ENCODE measurements around the gene HIF1A. TPM values are rescaled to one million over a fixed set of nuclear protein-coding genes. Genes with fewer than 3 reads are reported as not detected.

The HIF1A gene
- total and polyA plus RNA-seq, 2 of the 8 experiments (the other 6 are each of a cell fraction or from before 2014, with no cell fraction given), result 54.8 to 175 TPM

GRCh38 chr14:61659582-61659981 is 35.7 kb upstream of the HIF1A start:
- no peak overlapping the region for H3K56ac ChIP-seq (replicated peaks; ENCODE audit: insufficient read length, low read depth, low read length)
- H3K27me3 ChIP-seq (replicated peaks in 1 of 4; ENCODE audit: control insufficient read depth in 3 of 4, extremely low read depth in 1 of 4, insufficient read depth in 3 of 4, low read length in 3 of 4), result no peaks in the 10 kb centered on the region
- no peaks in the 10 kb centered on the region for H3K4me1 ChIP-seq (replicated peaks in 1 of 4; ENCODE audit: control insufficient read depth in 3 of 4, insufficient read depth in 4 of 4, low read length in 3 of 4)
- H3K9me3 ChIP-seq (ENCODE audit: insufficient read depth in 2 of 2, low read depth in 1 of 2, low read length in 1 of 2), result peaks cover 0 to 5% of the 10 kb centered on the region in 2 experiments; a peak in 1 of 4 replicates
- CTCF ChIA-PET (ENCODE audit: partially characterized antibody), result interaction anchor here (0.7 to 1.1 kb wide), 3 partner anchors 11 to 156 kb away, joined by 3 to 4 read pairs (median 3); no protein-coding TSS in a partner anchor
- WGBS, 2 experiments (ENCODE audit: extremely low coverage in 1 of 2, insufficient coverage in 1 of 2, insufficient read length in 1 of 2, insufficient replicate concordance in 2 of 2, low coverage in 1 of 2, low lambda C conversion rate in 2 of 2, missing lambda C conversion rate in 1 of 2), result 88% methylated on average over 2 of the region's 2 CpGs; no CpG with 5 or more reads in 1 of the 2 experiments
- no peak overlapping the region for H2BK20ac ChIP-seq (ENCODE audit: low read length)
- no peak overlapping the region for H3K14ac ChIP-seq (ENCODE audit: insufficient read length)
- no peak overlapping the region for H3K27ac ChIP-seq (ENCODE audit: low read depth, low read length)
- DNase-seq (ENCODE audit: low read depth in 1 of 2, low spot score in 2 of 2) (no peak), FAIRE-seq (no peak)
- POLR2A ChIA-PET (ENCODE audit: partially characterized antibody), result no interaction called here
- no peak overlapping the region for H3K4me2 ChIP-seq (ENCODE audit: insufficient read depth in 1 of 2, low read depth in 2 of 2, low read length in 2 of 2)
- no peak overlapping the region for H2BK12ac ChIP-seq (ENCODE audit: low read depth, low read length)
- H3K23me2 ChIP-seq (ENCODE audit: low read depth, low read length), result no peaks in the 10 kb centered on the region
- H4K91ac ChIP-seq (replicated peaks; ENCODE audit: insufficient read length, low read length), result no peak overlapping the region
- H2BK15ac ChIP-seq (ENCODE audit: low read length), result no peak overlapping the region
- no peak overlapping the region for H3K18ac ChIP-seq (ENCODE audit: extremely low read depth, low read length)
- H3K4me3 ChIP-seq (ENCODE audit: extremely low read depth in 1 of 4, insufficient read depth in 2 of 4, low read depth in 3 of 4, low read length in 4 of 4), result no peak overlapping the region
- no peaks in the 10 kb centered on the region for H3K79me2 ChIP-seq (ENCODE audit: control insufficient read depth in 1 of 2, insufficient read depth in 2 of 2, low read length in 2 of 2)
- H2BK120ac ChIP-seq (replicated peaks; ENCODE audit: low read depth, low read length), result no peak overlapping the region
- H4K5ac ChIP-seq (ENCODE audit: insufficient read length, low read depth, low read length), result no peak overlapping the region
- H4K20me1 ChIP-seq (replicated peaks in 1 of 2; ENCODE audit: control insufficient read depth in 1 of 2, insufficient read depth in 2 of 2, low read length in 2 of 2), result no peaks in the 10 kb centered on the region
- TF ChIP-seq SP4 (IDR thresholded peaks at IDR 0.05; ENCODE audit: low read length), result no peak
- TF ChIP-seq BCL11A (IDR thresholded peaks at IDR 0.05; ENCODE audit: low read depth in 2 of 2, low read length in 2 of 2), result no peak
- no peak for TF ChIP-seq HDAC6 (IDR thresholded peaks at IDR 0.05; ENCODE audit: low read depth, low read length)
- no peak for TF ChIP-seq BACH1 (IDR thresholded peaks at IDR 0.05; ENCODE audit: low read length)
- no peak for TF ChIP-seq TBP (IDR thresholded peaks at IDR 0.05; ENCODE audit: low read depth, low read length)
- H3K4ac ChIP-seq (replicated peaks; ENCODE audit: insufficient read length, low read depth, low read length), result no peak overlapping the region
- H2AFZ ChIP-seq (ENCODE audit: low read length), result no peak overlapping the region
- no peak overlapping the region for H2BK5ac ChIP-seq (ENCODE audit: low read depth, low read length)
- H4K8ac ChIP-seq (ENCODE audit: extremely low read depth, insufficient read depth, low read length), result no peak overlapping the region
- H3K23ac ChIP-seq (ENCODE audit: insufficient read length), result no peak overlapping the region
- H3K36me3 ChIP-seq (ENCODE audit: control insufficient read depth in 2 of 4, insufficient read depth in 4 of 4, low read length in 3 of 4), result no peaks in the 10 kb centered on the region
- no peak overlapping the region for H3K9ac ChIP-seq (replicated peaks in 1 of 4; ENCODE audit: extremely low read depth in 1 of 4, low read depth in 3 of 4, low read length in 3 of 4)
- no peaks in the 10 kb centered on the region for H3K79me1 ChIP-seq (ENCODE audit: low read depth, low read length)
- H2AK5ac ChIP-seq (ENCODE audit: low read depth, low read length), result no peak overlapping the region
